ENCODE data around the gene OTOS.
A peak's percentile ranks its signal among the peaks of the same experiment; 100 is the strongest.

Gene OTOS

DNA sequence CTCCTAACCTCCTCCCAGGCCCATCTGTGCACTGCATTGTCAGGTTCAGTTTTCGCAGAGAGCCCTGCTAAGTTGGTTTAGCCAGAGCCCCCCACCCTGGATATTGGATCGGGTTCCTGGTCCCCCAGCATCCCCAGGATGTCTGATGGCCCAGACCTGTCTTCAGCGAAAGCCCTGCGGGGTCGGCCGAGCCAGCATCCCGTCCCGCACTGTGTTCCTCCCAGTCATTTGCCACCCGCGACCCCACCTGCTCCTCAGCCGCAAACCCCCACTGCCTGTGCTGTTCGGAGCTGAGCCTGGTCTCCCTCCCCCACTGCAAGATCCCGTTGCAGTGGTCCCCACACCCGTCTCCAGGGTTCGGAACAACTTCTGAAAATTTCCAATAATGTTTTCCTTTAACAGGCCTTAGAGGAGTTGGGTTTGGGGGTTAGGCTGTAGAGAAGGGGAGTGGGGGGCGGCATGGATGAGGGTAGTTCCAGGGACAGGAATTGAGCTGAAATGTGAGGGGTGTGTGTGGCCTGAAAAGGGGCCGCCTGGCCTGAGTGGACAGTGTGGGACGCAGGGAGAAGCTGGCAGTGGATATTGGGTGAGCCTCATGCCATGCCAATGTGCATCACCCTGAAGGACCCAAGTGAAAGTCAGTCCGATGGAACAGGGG lies 2.7 kb downstream of the OTOS start:
- no peak for DNase-seq (ENCODE audit: low read depth in 2 of 2, low spot score in 1 of 2)

DNA sequence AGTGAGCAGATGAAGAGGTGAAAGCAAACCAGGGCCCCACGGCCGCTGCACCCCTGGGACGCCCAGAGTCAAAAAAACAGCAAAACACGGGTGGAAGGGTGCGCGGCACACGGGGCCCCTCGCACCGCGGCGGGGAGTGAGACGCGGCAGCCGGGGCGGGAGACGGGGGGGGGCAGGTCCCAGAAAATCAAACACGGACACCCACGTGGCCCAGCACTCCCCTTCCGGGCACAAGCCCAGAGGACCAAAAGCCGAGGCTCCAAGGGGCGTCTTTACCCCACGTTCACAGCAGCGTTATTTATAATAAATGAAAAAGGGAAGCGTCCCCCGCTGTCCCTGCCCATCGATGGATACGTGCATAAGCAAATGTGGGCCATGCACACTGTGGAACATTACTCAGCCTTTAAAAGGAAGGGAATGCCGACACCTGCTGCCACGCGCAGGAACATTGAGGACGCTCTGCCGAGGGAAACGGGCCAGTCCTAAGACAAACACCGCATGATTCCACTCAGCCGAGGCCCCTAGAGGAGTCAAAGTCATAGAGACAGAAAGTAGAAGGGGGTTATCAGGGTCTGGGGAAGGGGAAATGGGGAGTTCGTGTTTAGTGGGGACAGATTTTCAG lies 3.7 kb downstream of the OTOS start:
- DNase-seq (ENCODE audit: low read depth in 2 of 2, low spot score in 1 of 2): no peak

DNA sequence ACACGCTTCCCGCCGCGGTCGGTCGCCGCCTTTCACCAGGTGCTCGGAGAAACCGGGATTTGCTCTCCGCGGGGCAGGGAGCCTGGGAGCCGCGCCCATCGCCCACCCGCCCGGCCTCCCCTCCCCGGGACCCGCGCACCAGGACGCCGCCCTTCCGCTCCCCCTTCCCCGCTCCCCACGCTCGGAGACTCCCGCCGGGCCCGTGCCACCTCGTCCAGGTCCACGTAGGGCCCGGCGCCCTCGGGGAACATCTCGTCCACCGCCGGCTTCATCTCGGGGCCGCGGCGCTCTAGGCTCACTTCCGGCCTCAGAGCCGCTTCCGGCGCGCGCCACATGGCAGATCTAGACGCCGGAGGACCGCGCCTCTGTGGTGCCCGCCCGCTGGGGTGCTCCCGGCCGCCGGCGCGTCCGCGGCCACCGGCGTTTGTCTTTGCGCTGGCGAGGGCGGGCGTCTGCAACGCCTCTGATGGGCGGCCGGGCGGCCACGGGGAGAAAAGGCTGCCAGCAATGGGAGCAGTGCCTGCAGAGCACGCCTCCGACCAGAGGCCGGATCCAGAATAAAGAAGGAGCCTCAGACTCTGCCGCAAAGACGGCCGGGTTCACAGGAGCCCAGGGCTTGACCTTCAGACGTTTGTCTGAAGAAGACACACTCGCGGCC lies 4.3 kb downstream of the OTOS start, which contains the start of gene COPS9:
Gene COPS9 (minus strand): TSS at position 293 of the 658 bp plus-strand sequence. CDS start 21 bp downstream, at position 272.
- DNase-seq (ENCODE audit: low read depth in 2 of 2, low spot score in 1 of 2): peak; percentile 60 to 70

DNA sequence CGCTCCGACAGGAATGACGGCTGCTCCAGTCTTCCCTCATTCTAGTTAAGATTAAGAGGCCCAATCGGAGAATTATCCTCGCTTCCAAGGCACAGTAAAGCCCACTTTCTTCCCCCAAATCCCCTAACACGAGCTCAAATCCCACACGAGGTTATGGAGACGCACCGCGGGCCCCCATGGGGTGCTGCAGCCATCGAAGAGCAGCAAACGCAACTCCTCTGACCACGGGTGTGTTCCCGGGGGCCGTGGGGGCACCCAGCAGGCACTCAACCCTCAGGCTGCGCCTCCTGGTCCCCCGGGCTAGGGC lies 4.8 kb downstream of the OTOS start:
- no peak for DNase-seq (ENCODE audit: low read depth in 2 of 2, low spot score in 1 of 2)

DNA sequence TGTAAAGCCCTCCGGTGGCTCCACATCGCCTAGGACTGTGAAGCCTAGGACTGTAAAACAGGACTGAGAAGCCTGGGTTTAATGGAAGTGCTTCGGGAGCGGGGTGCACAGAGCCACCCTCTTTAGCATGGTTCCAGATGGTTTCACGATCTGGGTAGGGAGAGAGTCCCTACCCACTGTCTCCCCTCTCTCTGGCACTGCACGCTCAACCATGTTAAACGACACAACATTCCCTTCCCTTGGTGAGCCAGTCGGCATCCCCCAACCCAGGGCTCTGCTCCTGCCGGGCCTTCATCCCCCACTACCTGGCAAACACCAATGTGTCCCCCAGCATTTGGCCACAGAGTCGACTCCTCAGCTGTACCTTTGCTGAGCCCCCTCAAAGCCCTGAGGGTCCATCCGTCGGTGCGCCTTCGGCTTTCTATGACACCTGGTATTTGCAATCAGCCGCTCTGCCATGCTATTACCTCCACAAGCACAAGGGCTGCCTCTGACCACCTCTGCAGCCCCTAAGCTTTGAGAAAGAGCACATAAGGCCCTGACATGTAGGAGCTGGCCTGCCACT lies 5.4 kb downstream of the OTOS start:
- no peak for DNase-seq (ENCODE audit: low read depth in 2 of 2, low spot score in 1 of 2)

DNA sequence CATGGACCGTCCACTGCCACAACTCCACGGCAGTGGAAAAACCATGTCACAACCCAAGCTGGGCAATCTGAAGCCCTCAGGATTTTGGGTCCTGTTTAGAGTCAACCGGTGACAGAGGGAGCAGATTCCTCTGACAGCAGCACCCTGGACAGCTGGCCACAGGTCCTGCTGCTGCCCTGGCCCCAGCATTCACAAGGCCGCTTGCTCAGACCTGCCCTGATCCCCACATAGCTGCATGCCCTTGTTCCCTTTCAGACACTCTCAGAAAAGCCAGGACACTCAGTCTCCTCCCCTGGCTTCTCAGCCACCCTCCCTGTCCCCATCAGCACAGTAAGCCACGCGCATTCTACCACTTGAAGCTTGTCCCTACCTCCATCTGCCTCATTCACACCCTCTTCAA lies 6.0 kb downstream of the OTOS start:
- DNase-seq (ENCODE audit: low read depth in 2 of 2, low spot score in 1 of 2): no peak

DNA sequence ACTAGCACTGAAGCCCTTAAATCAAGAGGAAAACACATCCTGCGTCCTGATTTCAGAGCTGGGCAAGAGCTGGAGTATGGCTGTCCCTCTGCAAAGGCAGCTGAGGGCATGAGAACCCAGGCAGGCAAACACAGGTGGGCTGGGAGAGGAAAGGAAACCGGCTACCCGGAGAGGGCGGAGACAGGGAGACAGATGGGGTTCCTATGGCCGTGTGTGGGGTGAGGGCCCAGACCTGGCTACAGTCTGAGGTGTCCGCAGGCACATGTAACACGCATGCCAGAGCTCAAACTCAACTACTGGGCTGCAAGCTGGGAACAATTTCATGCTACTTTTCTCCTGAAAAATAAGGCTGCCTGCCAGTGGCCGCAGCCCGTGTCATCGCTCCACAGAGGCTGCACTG lies 7.1 kb downstream of the OTOS start:
- no peak for DNase-seq (ENCODE audit: low read depth in 2 of 2, low spot score in 1 of 2)

DNA sequence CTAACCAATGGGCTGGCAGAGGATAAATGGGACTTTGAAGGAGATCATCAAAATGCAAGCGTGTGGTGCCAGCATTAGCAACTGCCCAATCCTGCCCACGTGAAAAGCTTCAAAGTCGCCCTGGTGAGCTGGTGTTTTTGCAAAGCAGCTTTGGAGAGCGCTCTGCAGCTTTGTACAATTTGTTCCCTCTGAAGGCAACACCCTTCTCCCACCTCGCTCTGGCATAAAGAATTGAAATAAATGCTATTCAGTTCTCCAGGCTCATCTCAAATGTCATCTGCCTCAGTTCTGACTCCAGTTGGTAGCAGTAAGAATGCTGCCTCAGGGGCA lies 7.8 kb downstream of the OTOS start:
- DNase-seq (ENCODE audit: low read depth in 2 of 2, low spot score in 1 of 2): no peak

DNA sequence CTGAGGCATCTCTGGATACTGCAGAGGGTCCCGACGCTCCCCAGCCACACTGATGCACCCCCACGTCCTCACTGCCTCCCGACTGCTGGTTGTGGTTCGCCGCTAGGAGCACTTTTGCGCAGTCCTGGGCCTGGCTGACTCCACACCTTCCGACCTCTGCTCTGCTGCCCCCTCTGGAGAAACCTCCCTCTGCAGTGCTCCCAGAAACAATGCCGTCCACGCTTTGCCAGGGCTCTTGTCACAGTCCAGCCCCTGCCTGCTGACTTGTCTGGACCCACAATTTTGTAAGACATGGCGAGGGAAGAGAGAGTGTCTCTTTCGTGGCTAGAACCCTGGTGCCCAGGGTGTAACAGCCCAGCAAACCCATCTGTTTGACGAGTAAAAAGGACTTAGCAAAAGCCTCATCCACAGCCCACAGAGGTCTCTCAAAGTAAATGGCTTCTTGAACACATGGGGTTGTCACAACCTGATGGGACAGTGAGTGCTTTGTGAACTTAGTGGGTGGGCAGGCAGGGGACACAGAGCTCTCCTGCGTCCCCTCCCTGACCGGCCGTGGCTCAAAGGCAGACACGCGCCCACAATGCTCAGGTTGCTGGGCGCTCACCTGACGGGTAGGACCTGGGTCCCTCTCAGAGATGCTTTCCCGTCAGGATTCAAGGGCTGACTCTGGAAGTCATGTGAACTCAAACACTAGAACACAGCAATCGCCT lies 8.4 kb downstream of the OTOS start:
- no peak for DNase-seq (ENCODE audit: low read depth in 2 of 2, low spot score in 1 of 2)

DNA sequence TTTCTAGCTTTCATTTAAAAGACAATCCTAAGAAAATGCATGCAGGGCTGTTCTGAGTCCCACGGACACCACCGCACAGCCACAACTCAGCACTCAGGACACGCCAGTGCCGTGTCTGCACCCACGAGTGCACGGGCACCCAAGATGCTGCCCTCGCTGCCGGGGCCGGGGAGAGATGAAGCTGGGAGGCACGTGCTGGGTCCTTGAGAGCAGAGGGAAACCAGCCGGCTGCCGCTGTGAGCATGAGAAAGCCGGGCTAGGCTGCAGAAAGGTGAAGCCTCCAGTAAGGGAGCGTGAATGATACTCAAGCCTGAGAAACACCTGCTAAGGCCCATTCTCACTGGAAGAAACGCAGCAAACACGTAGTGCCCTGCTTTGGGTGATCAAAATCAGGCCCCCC lies 9.2 kb downstream of the OTOS start:
- no peak for DNase-seq (ENCODE audit: low read depth in 2 of 2, low spot score in 1 of 2)

DNA sequence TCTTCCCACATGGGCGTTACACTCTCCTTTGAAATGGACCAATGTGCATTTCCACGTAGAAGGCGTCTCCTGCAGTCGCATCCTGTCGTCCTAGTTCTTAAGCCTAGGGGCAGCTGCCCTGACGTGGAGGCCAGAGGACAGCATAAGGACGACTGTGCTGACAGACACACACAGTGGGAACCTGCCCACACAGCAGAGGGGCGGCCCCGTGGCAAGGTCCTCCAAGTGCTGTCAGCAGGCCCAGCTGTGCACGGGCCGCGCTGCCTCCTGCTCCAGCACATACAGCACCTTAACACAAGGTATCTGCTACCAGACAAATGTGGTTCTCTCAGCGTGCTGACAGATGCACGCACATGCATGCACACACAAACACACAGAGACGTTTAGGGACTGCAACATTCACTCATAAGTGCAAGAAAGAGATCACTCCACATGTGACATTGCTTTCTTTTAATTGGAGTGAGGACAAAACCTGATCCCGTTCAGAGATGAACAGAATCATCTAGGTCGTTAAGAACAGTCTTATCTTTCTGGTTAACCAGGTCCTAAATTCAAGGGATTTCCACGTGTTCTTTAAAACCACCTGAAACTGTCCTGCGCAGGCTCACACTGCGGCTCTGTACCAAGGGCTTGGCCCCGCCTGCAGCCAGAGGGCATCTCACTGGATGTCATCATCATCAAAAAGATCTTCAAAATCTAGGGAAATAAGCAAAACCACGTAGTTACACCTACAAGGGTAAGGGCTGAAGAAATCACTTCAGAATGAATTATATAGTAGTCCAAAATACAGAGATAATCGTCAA lies 9.9 kb downstream of the OTOS start:
- DNase-seq (ENCODE audit: low read depth in 2 of 2, low spot score in 1 of 2): no peak

DNA sequence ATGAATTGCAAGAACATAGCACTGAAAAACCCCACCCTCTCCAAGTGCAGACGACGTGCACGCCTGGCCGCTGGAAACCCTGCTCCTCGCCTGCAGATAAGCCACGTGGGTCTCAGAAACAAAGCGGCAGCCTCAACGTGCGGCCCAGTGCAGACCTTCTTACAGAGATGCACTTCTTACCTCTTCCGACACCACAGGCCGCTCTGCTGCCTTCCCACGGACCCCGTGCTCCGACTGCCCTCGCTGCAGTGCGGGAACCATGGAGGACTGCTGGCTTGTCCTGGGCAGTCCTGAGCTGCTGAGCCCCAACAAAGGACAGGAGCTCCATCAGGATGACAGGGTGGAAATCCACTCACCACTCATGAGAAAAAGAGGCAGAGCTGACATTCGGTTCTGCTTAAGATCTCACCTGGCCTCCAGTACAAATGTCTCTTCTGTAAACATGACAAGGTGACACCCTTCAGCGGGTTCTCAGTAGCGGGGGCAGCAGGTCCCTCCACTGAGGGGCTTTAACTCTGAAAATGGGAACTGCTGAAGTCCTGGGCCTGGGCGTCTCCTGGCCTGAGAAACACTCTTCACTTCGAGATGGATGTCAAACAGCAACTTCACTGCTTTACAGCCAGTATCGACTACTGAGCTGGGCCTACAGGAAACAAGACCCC lies 10.6 kb downstream of the OTOS start:
- DNase-seq (ENCODE audit: low read depth in 2 of 2, low spot score in 1 of 2): no peak

DNA sequence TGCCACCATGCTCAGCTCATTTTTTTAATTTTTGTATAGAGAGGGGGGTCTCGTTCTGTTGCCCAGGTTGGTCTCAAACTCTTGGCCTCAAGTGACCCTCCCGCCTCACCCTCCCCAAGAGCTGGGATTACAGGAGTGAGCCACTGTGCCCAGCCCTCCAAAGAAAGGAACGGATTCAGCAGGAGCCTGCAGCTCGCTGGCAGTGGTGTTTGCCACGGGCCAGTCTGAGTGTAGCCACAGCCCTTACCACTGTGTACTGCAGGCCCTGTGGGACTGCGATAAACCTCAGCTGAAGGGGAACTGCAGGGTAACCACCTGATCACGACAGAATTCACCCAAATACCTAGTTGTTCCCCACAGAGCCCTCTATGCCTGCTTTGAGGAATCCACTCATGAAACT lies 11.1 kb downstream of the OTOS start:
- DNase-seq (ENCODE audit: low read depth in 2 of 2, low spot score in 1 of 2): no peak

DNA sequence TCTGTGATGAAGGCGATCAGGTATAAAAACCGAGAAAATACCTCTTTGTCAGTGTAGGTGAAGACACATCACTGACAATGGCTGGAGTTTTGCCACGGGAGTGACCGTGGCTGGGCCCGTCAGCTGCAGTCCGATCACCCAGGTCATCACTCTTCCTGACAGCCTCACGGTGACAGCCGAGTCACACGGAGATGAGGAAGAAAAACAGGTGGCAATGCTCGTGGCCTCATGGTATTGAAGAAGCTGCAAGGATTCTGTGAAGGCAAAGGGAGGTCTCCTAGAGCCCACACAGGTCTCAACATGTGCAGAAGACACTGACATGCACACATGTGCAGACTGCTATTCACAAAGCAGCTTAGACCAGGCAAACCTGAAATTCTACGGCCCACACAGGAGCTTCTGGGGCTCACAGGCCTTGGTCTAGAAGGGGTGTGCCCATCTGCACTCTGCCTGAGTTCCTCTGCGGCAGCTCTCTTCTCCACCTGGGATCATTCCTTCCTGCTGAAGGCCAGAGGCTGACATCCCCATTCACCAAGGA lies 11.8 kb downstream of the OTOS start:
- no peak for DNase-seq (ENCODE audit: low read depth in 2 of 2, low spot score in 1 of 2)

DNA sequence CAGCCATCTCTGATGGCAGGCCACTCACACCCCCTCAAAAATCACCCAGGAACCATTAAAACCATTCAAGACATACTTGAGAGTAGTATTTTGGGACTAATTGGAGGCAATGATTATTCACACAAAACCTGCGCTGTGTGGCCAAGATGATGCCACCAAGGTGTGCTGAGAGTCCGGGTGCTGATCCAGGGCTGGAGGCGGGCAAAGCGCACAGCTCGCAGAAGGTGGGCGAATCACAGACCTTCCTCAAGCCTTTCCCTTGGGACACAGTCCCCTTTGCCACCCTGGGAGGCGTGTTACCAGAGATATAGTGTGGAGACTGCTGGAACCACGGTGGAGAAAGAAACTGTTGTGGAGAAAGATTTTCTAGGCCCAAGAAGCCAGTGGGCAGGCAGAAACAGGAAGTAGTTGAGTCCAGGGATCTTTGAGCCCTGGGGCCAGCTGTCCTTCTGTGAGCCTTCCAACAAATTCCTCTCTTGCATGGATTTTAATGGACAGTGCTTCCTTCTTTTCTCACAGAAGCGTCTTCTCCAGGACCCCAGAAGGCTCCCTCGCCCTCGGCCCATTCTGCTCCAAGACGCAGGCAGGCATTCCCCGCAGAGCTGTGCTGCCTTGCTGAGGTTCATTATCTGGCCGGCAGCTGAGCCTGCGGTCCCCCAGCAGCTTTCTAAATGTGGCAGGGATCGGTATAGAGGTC lies 12.4 kb downstream of the OTOS start:
- no peak for DNase-seq (ENCODE audit: low read depth in 2 of 2, low spot score in 1 of 2)

DNA sequence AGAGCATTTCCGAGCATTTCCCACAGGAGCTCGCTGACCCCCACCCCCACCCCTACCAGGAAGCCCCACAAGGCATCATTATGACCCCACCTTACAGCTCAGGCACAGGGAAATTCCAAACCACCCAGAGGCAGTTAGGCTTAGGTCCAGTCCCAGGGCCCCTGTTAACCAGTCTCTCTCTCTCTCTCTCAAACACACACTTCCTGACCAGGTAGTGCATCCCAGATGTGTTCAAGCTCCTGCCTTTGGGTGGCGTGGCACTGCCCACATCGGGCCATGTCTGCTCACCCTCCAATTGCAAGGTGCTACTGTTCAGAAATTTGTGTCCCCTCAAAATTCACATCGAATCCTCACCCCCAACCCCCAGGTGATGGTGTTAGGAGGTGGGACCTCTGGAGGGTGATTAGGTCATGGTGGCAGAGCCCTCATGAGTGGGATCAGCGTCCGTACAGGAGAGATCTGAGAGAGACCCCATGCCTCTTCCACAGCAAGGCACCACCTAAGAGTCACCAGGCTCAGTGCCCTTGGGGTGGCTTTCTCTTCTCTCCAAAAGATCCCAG lies 13.2 kb downstream of the OTOS start:
- DNase-seq (ENCODE audit: low read depth in 2 of 2, low spot score in 1 of 2): no peak

DNA sequence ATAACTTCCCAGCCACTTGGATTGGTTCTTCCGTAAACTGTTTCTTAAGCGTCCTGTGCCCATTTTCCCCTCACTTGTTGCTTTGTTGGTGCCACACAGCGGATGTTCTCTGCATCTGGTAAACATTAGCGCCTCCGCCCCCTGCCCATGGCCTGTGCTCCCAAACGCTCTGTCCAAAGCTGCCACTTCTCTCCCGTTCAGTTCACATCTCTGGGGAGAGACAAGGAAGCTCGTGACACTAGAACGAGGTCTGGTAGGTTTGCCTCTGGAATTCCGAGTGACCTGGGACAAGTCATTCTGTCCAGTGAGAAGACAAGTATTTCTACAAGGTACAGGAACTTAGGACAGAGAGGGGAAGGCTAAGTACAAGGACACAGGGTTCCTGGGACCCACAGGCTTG lies 13.7 kb downstream of the OTOS start:
- no peak for DNase-seq (ENCODE audit: low read depth in 2 of 2, low spot score in 1 of 2)

DNA sequence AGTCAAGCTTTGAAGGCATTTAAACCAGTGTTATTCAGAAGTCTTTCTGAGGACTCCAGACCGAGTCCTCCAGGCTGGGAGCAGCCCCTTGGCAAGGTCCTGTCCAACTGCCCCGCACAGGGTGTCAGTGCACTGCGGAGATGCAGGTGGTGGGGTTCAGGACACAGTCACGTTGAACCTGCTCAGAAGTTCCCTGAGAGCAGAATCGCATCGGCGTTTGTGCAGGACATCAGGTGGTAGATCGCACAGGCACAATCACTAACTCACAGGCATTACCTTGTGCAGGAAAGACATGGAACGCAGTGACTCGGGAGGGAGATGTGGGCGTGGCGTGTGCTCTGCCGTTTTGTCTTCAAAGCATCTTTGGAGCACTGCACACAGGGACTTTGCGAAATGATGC lies 14.7 kb downstream of the OTOS start:
- DNase-seq (ENCODE audit: low read depth in 2 of 2, low spot score in 1 of 2): no peak

DNA sequence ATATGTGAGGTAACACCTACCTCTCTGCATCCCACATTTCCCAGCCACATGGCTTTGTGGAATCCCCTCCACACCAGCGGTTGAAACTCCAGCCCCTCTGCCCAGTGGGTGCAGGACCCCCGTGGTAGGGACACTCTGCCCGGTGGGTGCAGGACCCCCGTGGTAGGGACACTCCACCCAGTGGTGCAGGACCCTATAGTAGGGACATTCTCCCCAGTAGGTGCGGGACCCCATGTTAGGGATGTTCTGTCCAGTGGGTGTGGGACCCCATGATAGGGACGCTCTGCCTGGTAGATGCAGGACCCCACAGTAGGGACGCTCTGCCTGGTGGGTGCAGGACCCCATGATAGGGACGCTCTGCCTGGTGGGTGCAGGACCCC lies 15.8 kb downstream of the OTOS start:
- no peak for DNase-seq (ENCODE audit: low read depth in 2 of 2, low spot score in 1 of 2)
